Activated CD4-positive, alpha-beta memory T cell treated with anti-CD3 and anti-CD28 coated beads for 36 hours (primary cell): Measurements from ENCODE around the gene BTBD16. TPM values are rescaled to one million over a fixed set of nuclear protein-coding genes. Genes with fewer than 3 reads are reported as not detected.

Experiments
- CTCF ChIA-PET: fragments of 350-600 bp; sonication (Branson Sonifier 250); formaldehyde crosslinking; loops from one replicate; lab custom pipeline; 2021; ENCODE audit warnings: antibody characterized with exemption, inconsistent platforms; lab: Charles Lee
- POLR2A ChIA-PET: fragments of 350-600 bp; sonication (Branson Sonifier 250); formaldehyde crosslinking; loops from one replicate; lab custom pipeline; 2021; ENCODE audit warnings: antibody characterized with exemption; lab: Charles Lee
- DNase-seq: peaks from one replicate; pipeline ENCODE4 v3.0.0-alpha.2; 2020
- H3K27ac Mint-ChIP-seq: one replicate; pipeline ENCODE4 v1.8.0; 2021; ENCODE audit warnings: mixed read lengths
- H3K27me3 Mint-ChIP-seq: one replicate; pipeline ENCODE4 v1.8.0; 2021; ENCODE audit warnings: mixed read lengths
- H3K36me3 Mint-ChIP-seq: one replicate; pipeline ENCODE4 v1.8.0; 2021; ENCODE audit warnings: mixed read lengths
- H3K4me1 Mint-ChIP-seq: one replicate; pipeline ENCODE4 v1.8.0; 2021; ENCODE audit warnings: low read depth, mixed read lengths
- H3K4me3 Mint-ChIP-seq: one replicate; pipeline ENCODE4 v1.8.0; 2021; ENCODE audit warnings: mild to moderate bottlenecking, mixed read lengths
- H3K9me3 Mint-ChIP-seq: one replicate; pipeline ENCODE4 v1.8.0; 2021; ENCODE audit warnings: mixed read lengths
- intact Hi-C: fragments of 100-400 bp; cut with micrococcal nuclease; formaldehyde crosslinking; loops from one replicate; pipeline ENCODE4 v1.15.1; 2023
- total RNA-seq, 2 experiments: library from RNA; stranded (reverse); gene quantifications; one replicate each; pipeline ENCODE4 v1.2.3, GENCODE V29; 2021

BTBD16 gene
- total RNA-seq, 2 experiments from 2014 or later = not detected

DNA sequence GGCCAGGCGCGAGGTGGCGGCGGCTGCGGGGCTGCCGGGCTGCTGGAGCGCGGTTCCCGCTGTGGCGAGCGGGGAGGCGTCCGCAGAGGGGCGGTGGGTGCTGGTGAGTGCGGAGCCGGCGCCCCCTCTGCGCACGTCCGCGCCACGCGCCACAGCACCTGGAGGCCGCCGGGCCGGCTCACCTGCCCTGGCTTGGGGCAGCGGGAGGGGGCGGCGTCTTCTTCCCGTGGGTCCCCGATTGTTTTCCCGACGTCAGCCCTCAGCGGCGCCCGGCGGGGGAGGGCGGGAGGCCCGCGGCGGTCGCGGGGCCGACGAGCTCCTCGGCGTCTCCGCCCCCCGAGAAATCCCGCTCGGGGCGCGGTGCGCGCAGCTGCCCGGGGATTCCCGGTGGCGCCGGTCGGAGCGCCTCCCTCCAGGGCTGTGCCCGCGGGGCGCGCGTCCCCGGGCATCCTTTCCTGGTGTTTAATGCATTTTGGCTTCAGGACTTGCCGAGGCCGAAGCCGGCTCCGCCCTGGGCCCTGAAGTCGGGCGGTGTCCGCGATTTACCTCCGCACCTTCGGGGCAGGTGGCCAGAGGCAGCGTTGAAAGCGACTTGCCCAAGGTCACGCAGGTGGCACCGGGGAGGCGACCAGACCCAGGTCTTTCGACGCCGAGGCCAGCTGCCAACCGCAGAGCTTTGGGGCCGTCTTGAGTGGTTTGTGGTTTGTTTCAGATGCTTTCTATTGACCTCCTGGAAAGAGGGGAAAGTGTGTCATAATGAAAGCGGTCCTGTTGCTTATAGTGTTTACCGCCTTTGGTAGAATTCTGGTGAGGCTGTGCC, 104.0 kb downstream of the BTBD16 start:
- peak; percentile 82 for DNase-seq
- Mint-ChIP-seq H3K4me1 (peaks cover 40% of the 10 kb centered on the region), H3K27ac (peak overlapping the region; percentile 94), H3K4me3 (peak overlapping the region; percentile 89), H3K27me3 (peaks cover 15% of the 10 kb centered on the region), H3K36me3 (peaks cover 4% of the 10 kb centered on the region), H3K9me3 (peaks cover 2% of the 10 kb centered on the region)
- intact Hi-C loops = loop anchor here (1.0 to 10.0 kb wide), 9 partner anchors 13 to 780 kb away; partner anchors contain the start of genes ACADSB, ATE1, BUB3 and IKZF5
- ChIA-PET CTCF (interaction anchor here (0.6 to 5.1 kb wide), 7 partner anchors 11 to 76 kb away, joined by 3 to 28 read pairs (median 7); no protein-coding TSS in a partner anchor), POLR2A (interaction anchor here (0.8 to 1.7 kb wide), 7 partner anchors 10 to 116 kb away, joined by 3 to 8 read pairs (median 4); no protein-coding TSS in a partner anchor)

DNA sequence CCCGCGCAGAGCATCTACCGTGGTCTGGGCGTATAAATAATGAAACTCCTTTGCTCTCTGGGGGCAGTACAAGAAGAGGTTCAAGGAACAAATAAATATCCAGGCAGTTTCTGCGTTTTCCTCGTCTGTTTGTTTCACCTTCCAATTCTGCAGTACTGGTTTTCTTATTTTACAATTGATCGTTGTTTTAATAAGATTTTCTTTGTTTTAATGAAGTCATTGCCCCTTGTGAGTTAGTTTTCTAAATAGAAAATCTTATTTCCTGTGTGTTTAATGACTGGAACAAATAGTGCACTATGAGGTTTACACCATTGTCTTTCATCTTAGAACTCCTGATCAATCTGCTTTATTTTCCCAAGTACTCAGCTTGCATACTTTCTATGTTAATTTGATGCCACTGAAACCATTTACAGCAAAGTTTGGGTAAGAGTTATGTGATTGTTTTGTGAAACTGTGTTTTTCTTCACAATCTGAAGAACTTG, 104.6 kb downstream of the BTBD16 start:
- intact Hi-C loops = loop anchor here (1.0 to 10.0 kb wide), 7 partner anchors 13 to 779 kb away; partner anchors contain the start of genes ACADSB, BUB3 and IKZF5
- POLR2A ChIA-PET = interaction anchor here (1.4 kb wide), 1 partner anchor 32 kb away, joined by 5 read pairs; no protein-coding TSS in a partner anchor
- Mint-ChIP-seq H3K27ac (peak overlapping the region; percentile 94), H3K27me3 (peaks cover 13% of the 10 kb centered on the region), H3K9me3 (peaks cover 2% of the 10 kb centered on the region), H3K4me3 (peak overlapping the region; percentile 89), H3K4me1 (peaks cover 44% of the 10 kb centered on the region), H3K36me3 (peaks cover 7% of the 10 kb centered on the region)
- DNase-seq = no peak
- CTCF ChIA-PET = interaction anchor here (0.6 to 5.1 kb wide), 5 partner anchors 10 to 77 kb away, joined by 3 to 28 read pairs (median 7); no protein-coding TSS in a partner anchor

GRCh38 chr10:122376364-122376961, 105.4 kb downstream of the BTBD16 start:
- peaks cover 9% of the 10 kb centered on the region for H3K36me3 Mint-ChIP-seq
- intact Hi-C loops = loop anchor here (10.0 kb wide), 2 partner anchors 622 to 628 kb away; partner anchors contain the start of genes ACADSB and IKZF5
- peaks cover 2% of the 10 kb centered on the region for H3K9me3 Mint-ChIP-seq
- POLR2A ChIA-PET = no interaction called here
- no peak overlapping the region for H3K27ac Mint-ChIP-seq
- no peak for DNase-seq
- H3K4me1 Mint-ChIP-seq = peaks cover 50% of the 10 kb centered on the region
- CTCF ChIA-PET = interaction anchor here (3.6 to 5.1 kb wide), 2 partner anchors 33 to 58 kb away, joined by 15 to 28 read pairs; no protein-coding TSS in a partner anchor
- no peak overlapping the region for H3K4me3 Mint-ChIP-seq
- H3K27me3 Mint-ChIP-seq = peaks cover 9% of the 10 kb centered on the region

DNA sequence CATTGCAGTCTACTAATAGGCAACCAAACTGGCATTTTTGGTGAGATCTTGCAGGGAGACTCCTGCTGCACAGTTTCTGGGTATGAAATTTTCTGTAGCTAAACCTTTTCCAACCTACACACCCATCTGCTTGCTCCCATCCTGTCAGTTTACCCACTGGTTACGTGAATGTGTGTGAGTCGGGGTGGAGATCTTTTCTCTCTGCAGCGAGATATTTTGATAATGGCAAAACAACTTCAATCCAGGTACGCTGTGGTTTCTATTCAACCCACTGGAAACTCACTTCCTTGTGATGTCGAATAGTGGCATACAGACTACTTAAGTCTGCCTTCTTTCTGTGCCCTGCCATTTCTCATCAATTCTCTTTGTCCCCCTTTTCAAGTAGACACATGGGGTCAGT, 107.9 kb downstream of the BTBD16 start:
- Mint-ChIP-seq H3K4me1 (peaks cover 58% of the 10 kb centered on the region), H3K36me3 (peaks cover 11% of the 10 kb centered on the region), H3K27me3 (no peaks in the 10 kb centered on the region), H3K9me3 (peaks cover 2% of the 10 kb centered on the region), H3K27ac (no peak overlapping the region), H3K4me3 (no peak overlapping the region)
- no peak for DNase-seq
- ChIA-PET CTCF (no interaction called here), POLR2A (no interaction called here)
- intact Hi-C loops = loop anchor here (10.0 kb wide), 2 partner anchors 624 to 626 kb away; partner anchors contain the start of genes ACADSB and IKZF5

DNA sequence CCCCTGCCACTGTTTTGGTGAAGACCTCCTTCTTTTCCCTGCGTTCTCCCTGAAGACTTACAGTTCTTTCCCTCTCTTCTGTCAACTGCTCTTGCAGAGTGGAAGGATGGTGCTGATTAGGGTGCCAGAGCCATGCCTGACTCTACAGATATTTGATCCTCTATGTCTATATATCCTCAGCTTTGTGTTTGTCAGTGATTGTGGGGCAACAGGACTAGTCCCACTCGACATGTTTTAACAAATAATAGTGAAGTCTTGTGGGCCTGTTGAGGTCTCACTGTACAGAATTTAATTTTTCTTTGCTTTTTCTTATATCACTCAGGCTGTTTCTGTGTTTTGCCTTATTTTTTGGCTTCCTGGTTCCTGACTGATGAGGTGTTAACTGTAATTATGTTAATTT, 108.4 kb downstream of the BTBD16 start:
- ChIA-PET CTCF (no interaction called here), POLR2A (no interaction called here)
- H3K27me3 Mint-ChIP-seq = no peaks in the 10 kb centered on the region
- no peak overlapping the region for H3K27ac Mint-ChIP-seq
- peaks cover 2% of the 10 kb centered on the region for H3K9me3 Mint-ChIP-seq
- no peak overlapping the region for H3K4me3 Mint-ChIP-seq
- no peak for DNase-seq
- peaks cover 56% of the 10 kb centered on the region for H3K4me1 Mint-ChIP-seq
- intact Hi-C loops = loop anchor here (10.0 kb wide), 2 partner anchors 625 kb away; partner anchors contain the start of genes ACADSB and IKZF5
- peaks cover 11% of the 10 kb centered on the region for H3K36me3 Mint-ChIP-seq

DNA sequence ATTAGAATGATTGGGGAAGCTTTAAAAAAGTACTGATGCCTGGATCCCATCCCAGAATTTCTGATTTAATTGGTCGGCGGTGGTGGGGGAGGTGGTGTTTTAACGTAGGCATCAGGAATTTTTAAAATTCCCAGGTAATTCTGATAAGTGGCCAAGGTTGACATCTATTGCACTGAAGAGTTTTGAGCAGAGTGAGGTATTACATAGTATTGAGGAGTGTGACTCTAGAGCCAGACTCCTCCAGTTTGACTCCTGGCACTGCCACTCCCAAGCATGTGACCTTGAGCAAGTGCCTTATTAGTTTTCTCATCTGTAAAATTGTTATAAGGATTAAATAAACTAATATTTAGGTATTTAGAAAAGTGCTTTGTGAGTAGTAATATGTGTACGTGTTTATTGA, 109.6 kb downstream of the BTBD16 start:
- H3K9me3 Mint-ChIP-seq = peaks cover 2% of the 10 kb centered on the region
- intact Hi-C loops = no loop called here
- POLR2A ChIA-PET = no interaction called here
- no peak for DNase-seq
- H3K4me3 Mint-ChIP-seq = no peak overlapping the region
- peaks cover 11% of the 10 kb centered on the region for H3K36me3 Mint-ChIP-seq
- CTCF ChIA-PET = no interaction called here
- H3K27ac Mint-ChIP-seq = no peak overlapping the region
- H3K27me3 Mint-ChIP-seq = no peaks in the 10 kb centered on the region
- peaks cover 53% of the 10 kb centered on the region for H3K4me1 Mint-ChIP-seq

DNA sequence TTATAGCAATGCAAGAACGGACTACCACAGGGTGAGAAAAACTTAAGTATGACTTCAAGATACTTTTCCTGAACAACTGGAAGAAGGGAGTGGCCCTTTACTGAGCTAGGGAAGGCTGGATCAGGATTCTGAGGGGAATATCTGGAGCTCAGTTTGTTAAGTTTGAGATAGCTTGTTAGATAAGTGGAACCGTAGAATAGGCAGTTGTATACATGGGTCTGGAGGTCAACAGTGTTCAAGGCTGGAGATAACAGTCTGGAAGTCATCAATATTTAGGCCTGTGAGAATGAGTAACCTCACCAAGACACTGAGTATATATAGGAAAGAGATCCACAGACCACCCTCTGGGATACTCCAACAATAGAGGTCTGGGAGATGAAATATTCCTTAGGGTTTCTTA, 110.6 kb downstream of the BTBD16 start:
- peaks cover 54% of the 10 kb centered on the region for H3K4me1 Mint-ChIP-seq
- H3K27me3 Mint-ChIP-seq = no peaks in the 10 kb centered on the region
- CTCF ChIA-PET = interaction anchor here (1.6 kb wide), 1 partner anchor 113 kb away, joined by 4 read pairs; no protein-coding TSS in a partner anchor
- no peak overlapping the region for H3K4me3 Mint-ChIP-seq
- no peak overlapping the region for H3K27ac Mint-ChIP-seq
- intact Hi-C loops = no loop called here
- peaks cover 11% of the 10 kb centered on the region for H3K36me3 Mint-ChIP-seq
- no peak for DNase-seq
- POLR2A ChIA-PET = no interaction called here
- peaks cover 2% of the 10 kb centered on the region for H3K9me3 Mint-ChIP-seq

- Mint-ChIP-seq H3K36me3 (peaks cover 13% of the 10 kb centered on the region), H3K4me1 (peaks cover 64% of the 10 kb centered on the region), H3K27me3 (no peaks in the 10 kb centered on the region), H3K4me3 (no peak overlapping the region), H3K27ac (no peak overlapping the region), H3K9me3 (no peaks in the 10 kb centered on the region)
- ChIA-PET CTCF (interaction anchor here (1.1 to 1.8 kb wide), 4 partner anchors 12 to 87 kb away, joined by 3 to 6 read pairs (median 4); partner anchors contain the start of gene PLEKHA1), POLR2A (interaction anchor here (1.4 kb wide), 1 partner anchor 12 kb away, joined by 3 read pairs; the partner anchor contains the start of gene PLEKHA1)
- DNase-seq = no peak
- intact Hi-C loops = loop anchor here (5.0 kb wide), 2 partner anchors 106 to 1841 kb away; no protein-coding TSS in a partner anchor
These were observed 115.4 kb downstream of the BTBD16 start for GRCh38 chr10:122386514-122386913.

GRCh38 chr10:122387572-122387971, 116.5 kb downstream of the BTBD16 start:
- H3K4me1 Mint-ChIP-seq = peaks cover 62% of the 10 kb centered on the region
- intact Hi-C loops = loop anchor here (5.0 kb wide), 2 partner anchors 105 to 1840 kb away; no protein-coding TSS in a partner anchor
- no peaks in the 10 kb centered on the region for H3K27me3 Mint-ChIP-seq
- no peak overlapping the region for H3K27ac Mint-ChIP-seq
- H3K36me3 Mint-ChIP-seq = peaks cover 17% of the 10 kb centered on the region
- ChIA-PET POLR2A (interaction anchor here (1.4 kb wide), 1 partner anchor 13 kb away, joined by 3 read pairs; the partner anchor contains the start of gene PLEKHA1), CTCF (interaction anchor here (1.1 to 1.8 kb wide), 5 partner anchors 13 to 88 kb away, joined by 3 to 6 read pairs (median 3); partner anchors contain the start of gene PLEKHA1)
- H3K9me3 Mint-ChIP-seq = no peaks in the 10 kb centered on the region
- H3K4me3 Mint-ChIP-seq = no peak overlapping the region
- no peak for DNase-seq
